GM12891 (cell line): Measurements from ENCODE around the gene SH3TC2.

Source experiments
- DNase-seq: peaks from one replicate; pipeline ENCODE4 v3.0.0; 2011; ENCODE audit warnings: low spot score; ENCODE audit not compliant: insufficient read length
- FAIRE-seq: peaks from 2 replicates; lab custom pipeline; 2011; peaks lifted over from hg19 to GRCh38; lab: Jason Lieb, UNC
- PAX5 ChIP-seq: IDR thresholded peaks from 2 replicates; pipeline ENCODE4 v1.6.1; 2011; ENCODE audit warnings: low read length, moderate library complexity, mild to moderate bottlenecking; ENCODE audit not compliant: insufficient read depth, severe bottlenecking
- POLR2A ChIP-seq: IDR thresholded peaks from 2 replicates; pipeline ENCODE4 v1.6.1; 2011; ENCODE audit warnings: low read depth, low read length, control low read depth
- POLR2AphosphoS5 ChIP-seq: IDR thresholded peaks from 2 replicates; pipeline ENCODE4 v1.6.1; 2011; ENCODE audit warnings: low read depth, low read length, control low read depth
- POU2F2 ChIP-seq: IDR thresholded peaks from 2 replicates; pipeline ENCODE4 v1.6.1; 2011; ENCODE audit warnings: low read depth, mild to moderate bottlenecking, control low read depth, low read length, moderate library complexity
- SPI1 ChIP-seq: IDR thresholded peaks from 2 replicates; pipeline ENCODE4 v1.6.1; 2011; ENCODE audit warnings: low read depth, low read length, control low read depth
- TAF1 ChIP-seq: IDR thresholded peaks from 2 replicates; pipeline ENCODE4 v1.6.1; 2011; ENCODE audit warnings: low read depth, low read length, control low read depth

SH3TC2 gene

GRCh38 chr5:148993283-148993936, 69.5 kb downstream of the SH3TC2 start:
- FAIRE-seq (no peak), DNase-seq (no peak)
- TF ChIP-seq POU2F2, result no peak
- TF ChIP-seq TAF1, result no peak
- no peak for TF ChIP-seq POLR2A
- TF ChIP-seq POLR2AphosphoS5, result no peak
- no peak for TF ChIP-seq PAX5
- no peak for TF ChIP-seq SPI1

- no peak for FAIRE-seq
- TF ChIP-seq POLR2A (no peak), TAF1 (no peak), PAX5 (no peak), POLR2AphosphoS5 (no peak)
- no peak for DNase-seq
Observed at GRCh38 chr5:148992265-148992664, 70.6 kb downstream of the SH3TC2 start.

- DNase-seq (no peak), FAIRE-seq (no peak)
- no peak for TF ChIP-seq PAX5
- no peak for TF ChIP-seq POU2F2
- TF ChIP-seq POLR2AphosphoS5, result no peak
Observed at GRCh38 chr5:148991566-148991965, 71.3 kb downstream of the SH3TC2 start.

GRCh38 chr5:148990817-148991216, 72.0 kb downstream of the SH3TC2 start:
- TF ChIP-seq POLR2AphosphoS5, result no peak
- no peak for TF ChIP-seq SPI1
- TF ChIP-seq PAX5, result no peak
- TF ChIP-seq POU2F2, result no peak
- TF ChIP-seq TAF1, result no peak
- TF ChIP-seq POLR2A, result no peak
- no peak for DNase-seq
- no peak for FAIRE-seq

GRCh38 chr5:148989567-148989966, 73.3 kb downstream of the SH3TC2 start:
- FAIRE-seq (no peak), DNase-seq (no peak)
- TF ChIP-seq POLR2AphosphoS5 (no peak), SPI1 (no peak), POLR2A (no peak), TAF1 (no peak), PAX5 (no peak), POU2F2 (no peak)

GRCh38 chr5:148988328-148988727, 74.5 kb downstream of the SH3TC2 start:
- FAIRE-seq, result no peak
- TF ChIP-seq TAF1 (no peak), PAX5 (no peak), POU2F2 (no peak), POLR2AphosphoS5 (no peak), POLR2A (no peak), SPI1 (no peak)
- no peak for DNase-seq

GRCh38 chr5:148986636-148987035, 76.2 kb downstream of the SH3TC2 start:
- DNase-seq, result no peak
- no peak for FAIRE-seq

GRCh38 chr5:148984345-148984744, 78.5 kb downstream of the SH3TC2 start:
- no peak for FAIRE-seq
- TF ChIP-seq PAX5 (no peak), TAF1 (no peak), SPI1 (no peak), POLR2AphosphoS5 (no peak), POLR2A (no peak), POU2F2 (no peak)
- no peak for DNase-seq

More at GRCh38 chr5:148986636-148987035, 76.2 kb downstream of the SH3TC2 start:
- no peak for TF ChIP-seq POLR2AphosphoS5
- TF ChIP-seq SPI1, result no peak
- no peak for TF ChIP-seq POLR2A
- TF ChIP-seq POU2F2, result no peak
- no peak for TF ChIP-seq TAF1
- no peak for TF ChIP-seq PAX5

- FAIRE-seq, result no peak
- no peak for DNase-seq
- TF ChIP-seq POLR2AphosphoS5 (no peak), PAX5 (no peak), POU2F2 (no peak), TAF1 (no peak), SPI1 (no peak), POLR2A (no peak)
Observed at GRCh38 chr5:148981353-148981752, 81.5 kb downstream of the SH3TC2 start.

GRCh38 chr5:148980731-148981130, 82.1 kb downstream of the SH3TC2 start:
- TF ChIP-seq SPI1 (no peak), POLR2AphosphoS5 (no peak), TAF1 (no peak), POU2F2 (no peak), POLR2A (no peak), PAX5 (no peak)
- DNase-seq (no peak), FAIRE-seq (no peak)
